IMR-90 (cell line): ENCODE measurements around the gene DACT2. TPM values are rescaled to one million over a fixed set of nuclear protein-coding genes. Genes with fewer than 3 reads are reported as not detected.

Source experiments
- ATAC-seq: fragments of 200-7000 bp; cut with Tn5 transposase; 2 replicates; pipeline ENCODE4 v1.9.1; 2020; ENCODE audit warnings: low read depth, mild to moderate bottlenecking, moderate library complexity
- BruUV-seq: library from RNA; stranded (reverse); fragments of 400-500 nt; replicated peaks from 2 replicates; lab custom pipeline; 2021; lab: Mats Ljungman, UMichigan
- CTCF ChIA-PET: fragments of 300-600 bp; formaldehyde crosslinking; extraction: SDS; loops from one replicate; lab custom pipeline; 2021; ENCODE audit warnings: antibody characterized with exemption; lab: Yijun Ruan, JAX
- POLR2A ChIA-PET: fragments of 300-600 bp; sonication (Branson Sonifier 250); formaldehyde crosslinking; loops from one replicate; lab custom pipeline; 2022; ENCODE audit warnings: antibody characterized with exemption; ENCODE audit not compliant: unreplicated experiment; lab: Charles Lee
- DNase-seq: peaks from one replicate; pipeline ENCODE4 v3.0.0; 2013
- H2AFZ ChIP-seq: replicated peaks from 2 replicates; pipeline ENCODE3; 2013; ENCODE audit warnings: low read length, mild to moderate bottlenecking; ENCODE audit not compliant: poor library complexity
- H2AK5ac ChIP-seq: 2 replicates; pipeline ENCODE4 v1.6.1; 2013; ENCODE audit warnings: low read depth, low read length, inconsistent platforms
- H2AK9ac ChIP-seq: replicated peaks from 2 replicates; pipeline ENCODE3; 2013; ENCODE audit warnings: mild to moderate bottlenecking, low read depth, low read length, moderate library complexity; ENCODE audit not compliant: poor library complexity
- H2BK120ac ChIP-seq: 2 replicates; pipeline ENCODE4 v1.6.1; 2013; ENCODE audit warnings: low read depth, low read length, inconsistent platforms
- H2BK15ac ChIP-seq: 3 replicates; pipeline ENCODE4 v1.6.1; 2013; ENCODE audit warnings: low read depth, low read length, inconsistent platforms
- H2BK20ac ChIP-seq: 2 replicates; pipeline ENCODE4 v1.6.1; 2013; ENCODE audit warnings: low read depth, mild to moderate bottlenecking, inconsistent platforms, low read length, moderate library complexity
- H2BK5ac ChIP-seq: 2 replicates; pipeline ENCODE4 v1.6.1; 2013; ENCODE audit warnings: mild to moderate bottlenecking, low read depth, low read length, inconsistent platforms; ENCODE audit not compliant: poor library complexity, severe bottlenecking
- H3K14ac ChIP-seq: replicated peaks from 2 replicates; pipeline ENCODE4 v1.6.1; 2013; ENCODE audit warnings: low read depth, low read length, inconsistent platforms
- H3K18ac ChIP-seq: 2 replicates; pipeline ENCODE4 v1.6.1; 2013; ENCODE audit warnings: low read depth, low read length, control low read depth
- H3K23ac ChIP-seq: 2 replicates; pipeline ENCODE4 v1.6.1; 2013; ENCODE audit warnings: low read depth, low read length, inconsistent platforms
- H3K27ac ChIP-seq: 2 replicates; pipeline ENCODE4 v1.5.1; 2013; ENCODE audit warnings: mild to moderate bottlenecking, control low read depth, low read length; ENCODE audit not compliant: insufficient read depth
- H3K27me3 ChIP-seq: 2 replicates; pipeline ENCODE4 v1.6.1; 2013; ENCODE audit warnings: low read length; ENCODE audit not compliant: control insufficient read depth, insufficient read depth
- H3K36me3 ChIP-seq: 2 replicates; pipeline ENCODE4 v1.6.1; 2013; ENCODE audit warnings: low read length, mixed read lengths; ENCODE audit not compliant: control insufficient read depth, insufficient read depth
- H3K4ac ChIP-seq: 2 replicates; pipeline ENCODE4 v1.6.1; 2013; ENCODE audit warnings: low read depth, low read length, inconsistent platforms
- H3K4me1 ChIP-seq: 2 replicates; pipeline ENCODE4 v1.6.1; 2013; ENCODE audit warnings: low read length, mixed read lengths; ENCODE audit not compliant: control insufficient read depth, insufficient read depth
- H3K4me2 ChIP-seq: 2 replicates; pipeline ENCODE4 v1.6.1; 2013; ENCODE audit warnings: low read depth, mild to moderate bottlenecking, control low read depth, low read length, moderate library complexity
- H3K4me3 ChIP-seq: 2 replicates; pipeline ENCODE4 v1.5.1; 2013; ENCODE audit warnings: low read depth, mild to moderate bottlenecking, control low read depth, low read length, moderate library complexity; ENCODE audit not compliant: insufficient read depth
- H3K56ac ChIP-seq: 2 replicates; pipeline ENCODE4 v1.6.1; 2013; ENCODE audit warnings: low read length, inconsistent platforms; ENCODE audit not compliant: insufficient read depth; ENCODE audit errors: extremely low read depth
- H3K79me1 ChIP-seq, 2 experiments: 2 replicates each; pipeline ENCODE4 v1.6.1; 2013; ENCODE audit warnings: low read length in 2 of 2, inconsistent platforms in 1 of 2, low read depth in 1 of 2
- H3K9ac ChIP-seq: 2 replicates; pipeline ENCODE4 v1.6.1; 2013; ENCODE audit warnings: low read depth, low read length, control low read depth
- H3K9me1 ChIP-seq: 2 replicates; pipeline ENCODE4 v1.6.1; 2013; ENCODE audit warnings: low read length, inconsistent platforms; ENCODE audit not compliant: insufficient read depth
- H3K9me3 ChIP-seq: 2 replicates; pipeline ENCODE4 v1.6.1; 2013; ENCODE audit warnings: low read length; ENCODE audit not compliant: control insufficient read depth, insufficient read depth
- H4K20me1 ChIP-seq: 2 replicates; pipeline ENCODE4 v1.6.1; 2013; ENCODE audit warnings: low read length, inconsistent platforms; ENCODE audit not compliant: insufficient read depth
- H4K5ac ChIP-seq: 2 replicates; pipeline ENCODE4 v1.6.1; 2013; ENCODE audit warnings: mild to moderate bottlenecking, low read depth, low read length, control low read depth
- H4K8ac ChIP-seq, 2 experiments: 2 replicates each; pipeline ENCODE4 v1.6.1; 2013; ENCODE audit warnings: low read depth in 2 of 2, low read length in 2 of 2, control low read depth in 1 of 2, inconsistent platforms in 1 of 2
- H4K91ac ChIP-seq: 2 replicates; pipeline ENCODE4 v1.6.1; 2013; ENCODE audit warnings: low read depth, low read length, inconsistent platforms; ENCODE audit not compliant: insufficient read depth
- RCOR1 ChIP-seq: IDR thresholded peaks from 2 replicates; pipeline ENCODE4 v1.6.1; 2012; ENCODE audit warnings: mild to moderate bottlenecking, low read length, improper control_type of control experiment; ENCODE audit not compliant: insufficient replicate concordance
- WGBS, 2 experiments: methylation state at CpG; one replicate each; pipeline versions ENCODE4 v1.1.5 to v1.1.7; 2013; ENCODE audit warnings: missing lambda C conversion rate in 2 of 2; ENCODE audit not compliant: insufficient read length in 1 of 2; ENCODE audit errors: extremely low coverage in 2 of 2; 5-methylcytosine and 5-hydroxymethylcytosine counted together
- dilution Hi-C: fragments of 300-500 bp; cut with HindIII; formaldehyde crosslinking; loops from one replicate; pipeline ENCODE4 v1.14.3; 2018; ENCODE audit warnings: low sequenced_read_pairs; ENCODE audit not compliant: unreplicated experiment
- in situ Hi-C: fragments of 300-500 bp; cut with MboI; formaldehyde crosslinking; loops from 3 replicates; pipeline ENCODE4 v1.14.3; 2019; ENCODE audit warnings: low sequenced_read_pairs, inconsistent platforms, mixed read lengths
- intact Hi-C: fragments of 100-400 bp; cut with micrococcal nuclease; formaldehyde crosslinking; loops from 2 replicates; pipeline ENCODE4 v1.10.0; 2022
- polyA plus RNA-seq, 3 experiments: library from polyadenylated mRNA; depleted of rRNA; stranded (reverse); fragments of >200 nt; gene quantifications; 2 replicates each; pipeline ENCODE4 v1.2.3, GENCODE V29; 2012; ENCODE audit warnings: low replicate concordance in 1 of 3
- total RNA-seq: library from RNA; depleted of rRNA; stranded (reverse); fragments of >200 nt; gene quantifications from 2 replicates; pipeline ENCODE4 v1.2.3, GENCODE V29; 2012

The DACT2 gene
- total and polyA plus RNA-seq, 2 of the 4 experiments (the other 2 are of a cell fraction), result not detected

GRCh38 chr6:168280020-168280898 is 39.3 kb downstream of the DACT2 start:
- in situ Hi-C loops (no loop called here), intact Hi-C loops (no loop called here), dilution Hi-C loops (no loop called here)
- Histone ChIP-seq H4K5ac (no peak overlapping the region), H2AFZ (no peak overlapping the region), H3K14ac (no peak overlapping the region), H3K27me3 (no peaks in the 10 kb centered on the region), H2BK20ac (no peak overlapping the region), H2BK15ac (no peak overlapping the region), H3K9me1 (no peaks in the 10 kb centered on the region), H2BK5ac (no peak overlapping the region), H3K56ac (no peak overlapping the region), H3K79me1 (no peaks in the 10 kb centered on the region), H3K18ac (no peak overlapping the region), H3K4me1 (no peaks in the 10 kb centered on the region), H2BK120ac (no peak overlapping the region), H3K27ac (no peak overlapping the region), H2AK5ac (no peak overlapping the region), H3K36me3 (no peaks in the 10 kb centered on the region), H4K91ac (no peak overlapping the region), H3K23ac (no peak overlapping the region), H4K20me1 (no peaks in the 10 kb centered on the region), H2AK9ac (no peak overlapping the region), H3K4ac (no peak overlapping the region), H3K9me3 (peaks cover 73% of the 10 kb centered on the region), H3K4me2 (no peak overlapping the region), H3K4me3 (no peak overlapping the region), H4K8ac (no peak overlapping the region), H3K9ac (no peak overlapping the region)
- CTCF ChIA-PET, result no interaction called here
- POLR2A ChIA-PET, result no interaction called here
- no TSS peak for BruUV-seq
- DNase-seq, result no peak
- TF ChIP-seq RCOR1, result no peak
- ATAC-seq, result no peak
- WGBS, 2 experiments, result 81% methylated on average over 7 of the region's 21 CpGs; no CpG with 5 or more reads in 1 of the 2 experiments
